COR-L47 (cell line): ENCODE results near the gene RRP8.

Experiments
- DNase-seq: peaks from one replicate; lab custom pipeline; 2025; lab: John Stamatoyannopoulos, UW

Gene RRP8

GRCh38 chr11:6632116-6633073, 29.0 kb upstream of the RRP8 start:
- DNase-seq: no peak

GRCh38 chr11:6631361-6631890, 28.0 kb upstream of the RRP8 start:
- no peak for DNase-seq

- DNase-seq: no peak
These were observed 27.3 kb upstream of the RRP8 start for GRCh38 chr11:6630632-6631291.

- DNase-seq: no peak
These were observed 26.6 kb upstream of the RRP8 start for GRCh38 chr11:6629892-6630631.

- no peak for DNase-seq
These were observed 26.1 kb upstream of the RRP8 start for GRCh38 chr11:6629573-6629891.

GRCh38 chr11:6628526-6628925, 25.1 kb upstream of the RRP8 start:
- no peak for DNase-seq

- DNase-seq: no peak
These were observed 24.4 kb upstream of the RRP8 start for GRCh38 chr11:6627762-6628241.

- no peak for DNase-seq
These were observed 23.8 kb upstream of the RRP8 start for GRCh38 chr11:6626971-6627761.

GRCh38 chr11:6625832-6626420, 22.5 kb upstream of the RRP8 start:
- DNase-seq: no peak

- DNase-seq: no peak
These were observed 21.9 kb upstream of the RRP8 start for GRCh38 chr11:6625156-6625831.

GRCh38 chr11:6623391-6624363, 20.3 kb upstream of the RRP8 start:
- no peak for DNase-seq

- peak; percentile 4 for DNase-seq
These were observed 19.1 kb upstream of the RRP8 start for GRCh38 chr11:6622261-6623171.

GRCh38 chr11:6621711-6622211, 18.3 kb upstream of the RRP8 start:
- DNase-seq: no peak

- DNase-seq: no peak
These were observed 17.2 kb upstream of the RRP8 start for GRCh38 chr11:6620636-6621035.

GRCh38 chr11:6619004-6619745, 15.8 kb upstream of the RRP8 start, which contains the start of gene TPP1:
TPP1 (minus strand) TSS chr11:6619422; CDS start chr11:6619400, 22 bp downstream.
- DNase-seq: peak; percentile 86

GRCh38 chr11:6618117-6619003, 14.9 kb upstream of the RRP8 start:
- peak; percentile 49 for DNase-seq
